GM19455 (cell line): ENCODE results near the gene TMEM161B.
A peak's percentile ranks its signal among the peaks of the same experiment; 100 is the strongest.
"Not testable (repeated sequence)": the region's sequence is repeated elsewhere in the genome, so short reads cannot be mapped to it uniquely, and the experiment has no call there.

ENCODE experiments used
- ATAC-seq: cut with Tn5 transposase; IDR thresholded peaks from one replicate; pipeline ENCODE4 v1.9.1; 2021; ENCODE audit not compliant: unreplicated experiment

The TMEM161B gene

DNA sequence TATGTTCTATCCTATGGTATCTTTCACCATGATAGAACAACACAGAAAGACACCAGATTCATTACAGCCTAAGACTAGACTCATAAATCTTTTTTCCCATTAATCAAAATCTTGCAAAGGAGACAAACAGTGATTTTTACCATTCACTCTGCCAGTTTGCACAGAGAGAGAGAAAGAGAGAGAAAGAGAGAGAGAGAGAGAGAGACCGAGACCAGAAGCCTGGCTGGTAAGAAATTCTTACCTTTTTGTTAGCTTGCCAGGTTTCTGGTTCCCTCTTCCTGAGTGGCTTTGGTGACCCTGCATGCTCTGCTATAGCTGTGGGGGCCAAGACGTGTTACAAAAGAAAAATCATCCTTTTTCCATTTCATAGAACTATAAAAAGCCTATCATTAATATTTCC lies 18.6 kb downstream of the TMEM161B start:
- no peak for ATAC-seq

DNA sequence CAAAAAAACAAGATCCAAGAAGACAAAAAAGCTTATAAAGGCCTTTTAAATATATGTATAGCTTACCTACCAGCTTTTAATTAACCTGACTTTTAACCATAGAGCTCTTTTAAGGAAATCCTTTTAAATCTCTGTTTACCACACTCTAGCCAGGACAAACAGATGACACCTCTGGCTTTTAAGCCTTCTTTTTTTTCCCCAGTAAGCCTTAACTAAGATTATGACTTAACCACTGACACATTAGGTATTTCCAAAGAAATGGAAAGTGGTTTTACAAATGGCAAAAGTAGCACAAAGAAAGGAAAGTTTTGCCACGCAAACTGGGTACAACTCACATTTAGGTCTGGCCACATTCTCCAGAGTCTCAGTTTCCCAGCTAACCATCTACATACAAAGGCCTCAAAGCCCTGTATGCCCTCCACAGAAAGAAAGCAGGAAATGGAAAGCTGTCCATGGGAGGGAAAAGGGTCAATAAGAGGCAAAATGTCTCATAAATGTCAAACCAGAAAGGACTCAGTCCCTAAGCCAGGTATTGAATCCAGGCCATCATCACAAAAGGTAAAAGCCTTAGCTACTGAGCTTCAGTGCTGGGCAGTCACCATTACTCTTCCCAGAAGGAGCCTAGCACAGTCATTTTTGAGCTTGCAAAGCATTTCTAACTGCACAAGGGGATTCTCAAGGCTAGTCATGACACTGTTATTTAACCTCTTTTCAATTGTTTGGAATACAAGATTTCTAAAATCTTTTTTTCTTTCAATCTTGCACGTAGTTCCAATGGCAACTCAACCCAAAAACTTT lies 19.7 kb downstream of the TMEM161B start:
- ATAC-seq = no peak

DNA sequence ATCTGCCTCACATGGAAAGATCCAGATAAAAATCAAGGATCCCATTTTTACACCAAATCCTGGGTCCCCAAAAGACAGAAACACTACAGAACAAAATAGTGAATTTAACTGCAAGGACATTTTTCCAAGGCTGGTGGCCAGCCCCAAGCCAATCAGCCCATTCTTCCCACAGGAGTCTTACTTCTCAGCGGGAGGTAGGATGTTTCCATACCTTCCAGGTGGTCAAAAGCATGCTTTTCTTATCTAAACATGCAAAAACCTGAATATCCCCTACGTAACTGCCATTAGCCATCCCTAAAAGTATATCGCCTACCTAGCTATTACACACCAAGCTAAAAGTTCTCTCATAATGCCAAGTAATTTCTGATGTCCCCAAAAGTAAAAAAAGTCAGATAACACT lies 20.6 kb downstream of the TMEM161B start:
- no peak for ATAC-seq

DNA sequence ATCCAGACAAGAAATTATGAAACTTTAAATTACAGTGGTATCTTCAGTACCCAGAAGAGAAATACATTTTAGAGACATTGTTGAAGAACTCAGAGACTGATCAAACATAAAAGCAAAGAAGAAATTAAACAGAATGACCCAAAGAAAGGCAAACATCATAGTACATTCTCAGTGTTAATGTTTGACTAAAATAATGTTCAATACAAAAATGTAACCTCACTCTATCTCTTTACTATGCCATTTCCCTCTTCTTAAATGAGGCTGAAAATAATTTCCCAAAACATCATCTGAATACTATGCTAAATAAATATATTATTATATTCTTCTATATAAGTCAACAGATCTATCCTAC lies 22.8 kb downstream of the TMEM161B start:
- no peak for ATAC-seq

DNA sequence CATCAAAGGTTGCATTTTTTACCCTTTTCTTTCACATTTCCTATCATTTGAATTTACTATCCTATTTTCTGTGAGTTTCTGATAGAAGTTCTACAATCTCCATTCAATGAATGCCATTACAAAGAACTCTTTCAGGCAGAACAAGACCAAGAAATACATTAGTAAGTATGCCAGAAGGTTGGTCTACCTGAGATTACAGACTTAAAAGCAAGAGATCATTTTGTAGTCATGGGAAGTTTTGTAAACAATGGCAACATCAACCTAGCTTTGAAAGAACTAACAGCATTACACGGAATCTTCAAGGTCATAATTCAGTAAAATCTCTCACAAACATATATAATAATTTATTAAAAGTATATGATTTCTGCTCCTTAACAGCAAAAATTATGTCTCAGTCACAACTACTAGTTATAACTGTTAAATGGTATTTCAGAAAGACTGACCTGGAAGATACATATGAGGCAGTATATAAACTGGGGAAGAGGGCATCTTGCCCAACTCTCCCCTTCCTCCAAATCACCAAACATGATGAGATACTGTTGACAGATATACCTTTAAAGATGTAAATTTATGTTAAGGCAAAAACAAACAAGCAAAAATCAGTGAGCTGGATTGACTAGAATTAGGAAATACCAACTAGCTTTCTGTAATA lies 23.3 kb downstream of the TMEM161B start:
- no peak for ATAC-seq

DNA sequence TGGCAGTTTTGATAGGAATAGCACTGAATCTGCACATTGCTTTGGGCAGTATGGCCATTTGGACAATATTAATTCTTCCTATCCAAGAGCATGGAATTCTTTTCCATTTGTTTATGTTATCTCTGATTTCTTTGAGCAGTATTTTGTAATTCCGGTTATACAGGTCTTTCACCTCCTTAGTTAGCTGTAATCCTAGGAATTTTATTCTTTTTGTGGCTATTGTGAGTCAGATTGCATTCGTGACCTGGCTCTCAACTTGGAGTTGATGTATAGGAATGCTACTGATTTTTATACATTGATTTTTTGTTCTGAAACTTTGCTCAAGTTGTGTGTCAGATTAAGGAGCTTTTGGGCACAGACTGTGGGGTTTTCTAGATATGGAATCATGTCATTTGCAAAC lies 24.0 kb downstream of the TMEM161B start:
- no peak for ATAC-seq

DNA sequence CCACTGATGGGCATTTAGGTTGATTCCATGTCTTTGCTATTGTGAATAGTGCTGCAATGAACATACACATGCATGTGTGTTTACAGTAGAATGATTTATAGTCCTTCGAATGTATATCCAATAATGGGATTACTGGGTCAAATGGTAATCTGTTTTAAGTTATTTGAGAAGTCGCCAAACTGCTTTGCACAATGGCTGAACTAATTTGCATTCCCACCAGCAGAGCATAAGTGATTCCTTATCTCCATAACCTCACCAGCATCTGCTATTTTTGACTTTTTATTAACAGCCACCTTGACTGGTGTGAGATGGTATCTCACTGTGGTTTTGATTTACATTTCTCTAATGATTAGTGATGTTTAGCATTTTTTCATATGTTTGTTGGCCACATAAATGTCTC lies 25.2 kb downstream of the TMEM161B start:
- not testable (repeated sequence) for ATAC-seq

DNA sequence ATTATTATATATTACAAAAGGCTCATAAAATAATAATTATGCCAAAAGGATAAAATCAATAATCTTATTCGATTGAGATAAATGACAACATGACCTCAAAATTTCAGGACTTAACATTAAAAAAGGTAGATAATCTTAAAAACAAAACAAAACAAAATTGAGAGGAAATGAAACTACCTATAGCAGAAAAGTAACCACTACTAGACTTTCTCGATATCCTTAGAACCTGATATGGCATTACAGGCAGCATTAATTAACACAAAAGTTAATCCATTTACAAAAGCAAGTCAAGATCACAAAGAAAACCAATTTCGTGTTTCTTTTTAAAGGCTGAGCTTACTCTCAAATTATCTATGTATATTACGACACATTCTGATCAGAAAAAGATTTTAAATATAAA lies 29.9 kb downstream of the TMEM161B start:
- ATAC-seq = no peak

DNA sequence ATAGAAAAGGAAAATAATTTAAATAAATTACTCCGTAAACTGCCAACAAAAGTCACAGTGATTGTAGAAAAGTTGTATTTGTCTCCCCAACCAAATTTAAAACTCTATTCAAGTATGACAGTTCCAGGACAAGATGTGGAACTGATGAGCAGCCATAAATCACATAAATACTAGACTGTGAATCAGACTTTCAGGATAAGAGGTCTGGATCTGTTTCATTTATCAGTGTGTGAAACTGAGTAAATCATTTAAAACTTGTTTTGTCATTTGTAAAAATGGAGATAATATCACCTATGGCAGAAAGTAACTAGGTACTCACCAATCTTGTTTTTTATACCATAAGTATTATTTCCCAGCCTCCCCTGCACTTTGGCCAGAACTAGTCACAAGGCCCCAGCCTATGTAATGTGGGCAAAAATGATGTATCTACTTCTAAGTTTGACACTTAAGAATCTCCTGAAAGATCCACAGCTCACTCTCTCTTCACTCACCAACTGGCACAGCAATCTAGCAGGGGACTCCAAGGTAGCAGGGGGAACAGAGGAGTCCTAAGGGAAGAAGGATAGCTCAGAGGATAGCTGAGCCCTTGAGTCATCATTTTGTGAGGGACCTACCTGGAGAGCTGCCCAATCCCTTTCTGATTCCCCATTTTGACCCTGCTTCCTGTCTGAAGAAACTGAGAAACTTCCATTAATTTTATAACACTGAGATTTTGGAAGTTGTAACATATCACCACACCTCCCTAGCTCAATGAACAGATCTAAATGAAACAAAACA lies 31.6 kb downstream of the TMEM161B start:
- ATAC-seq = no peak

DNA sequence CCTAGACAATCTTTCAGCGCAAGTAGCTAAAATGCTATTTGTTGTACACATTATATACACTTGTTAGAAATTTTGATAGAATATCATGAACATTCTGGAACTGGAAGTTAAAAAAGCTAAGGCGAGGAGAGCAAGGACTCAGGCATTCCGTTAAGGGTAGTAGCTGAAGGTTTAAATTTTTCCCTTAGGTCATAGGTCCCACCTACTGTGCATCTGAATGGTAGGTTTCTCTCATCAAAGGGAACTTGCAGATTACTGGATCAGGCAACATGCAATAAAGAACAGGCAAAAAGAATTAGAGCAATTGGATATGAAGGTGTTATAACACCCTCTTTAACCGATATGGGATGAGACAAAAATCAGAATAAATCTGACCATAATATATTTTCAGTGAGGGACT lies 32.8 kb downstream of the TMEM161B start:
- ATAC-seq = no peak

DNA sequence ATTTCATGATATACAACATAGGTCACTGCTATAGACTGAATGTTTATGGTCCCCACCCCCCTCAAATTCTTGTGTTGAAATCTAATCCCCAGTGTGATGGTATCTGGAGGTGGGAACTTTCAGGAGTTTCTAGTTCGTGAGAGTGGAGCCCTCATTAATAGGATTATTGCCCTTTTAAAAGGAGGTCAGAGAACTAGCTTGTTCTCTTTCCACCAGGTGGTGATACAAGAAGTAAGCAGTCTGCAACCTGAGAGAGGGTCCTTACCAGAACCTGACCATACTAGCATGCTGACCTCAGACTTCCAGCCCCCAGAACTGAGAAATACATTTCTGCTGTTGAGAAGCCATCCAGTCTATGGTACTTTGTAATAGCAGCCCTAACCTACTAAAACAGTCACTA lies 33.3 kb downstream of the TMEM161B start:
- no peak for ATAC-seq

DNA sequence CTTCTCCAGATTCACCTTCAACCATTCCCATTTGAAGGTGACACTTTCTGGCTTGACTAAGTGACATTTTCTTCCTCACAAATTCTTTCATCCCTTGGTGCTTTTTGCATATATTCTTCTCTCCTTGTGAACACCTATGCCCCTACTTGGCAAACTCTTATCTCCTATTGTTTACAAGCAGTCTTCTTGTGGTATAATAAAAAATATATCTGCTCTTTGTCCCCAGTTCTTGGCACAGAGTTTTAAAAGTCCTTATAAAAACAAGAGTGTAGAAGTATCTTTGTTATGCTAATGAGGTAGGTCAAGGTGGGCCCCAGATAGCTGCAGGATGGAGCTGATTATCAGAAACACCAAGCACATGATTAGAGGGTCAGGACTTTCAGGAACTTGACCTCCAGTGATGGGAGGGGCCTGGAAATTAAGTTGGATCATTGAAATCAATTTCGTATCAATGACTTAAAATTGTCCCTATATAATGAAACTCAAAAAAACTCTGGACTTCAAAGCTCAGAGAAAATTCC lies 38.0 kb downstream of the TMEM161B start:
- ATAC-seq = no peak

DNA sequence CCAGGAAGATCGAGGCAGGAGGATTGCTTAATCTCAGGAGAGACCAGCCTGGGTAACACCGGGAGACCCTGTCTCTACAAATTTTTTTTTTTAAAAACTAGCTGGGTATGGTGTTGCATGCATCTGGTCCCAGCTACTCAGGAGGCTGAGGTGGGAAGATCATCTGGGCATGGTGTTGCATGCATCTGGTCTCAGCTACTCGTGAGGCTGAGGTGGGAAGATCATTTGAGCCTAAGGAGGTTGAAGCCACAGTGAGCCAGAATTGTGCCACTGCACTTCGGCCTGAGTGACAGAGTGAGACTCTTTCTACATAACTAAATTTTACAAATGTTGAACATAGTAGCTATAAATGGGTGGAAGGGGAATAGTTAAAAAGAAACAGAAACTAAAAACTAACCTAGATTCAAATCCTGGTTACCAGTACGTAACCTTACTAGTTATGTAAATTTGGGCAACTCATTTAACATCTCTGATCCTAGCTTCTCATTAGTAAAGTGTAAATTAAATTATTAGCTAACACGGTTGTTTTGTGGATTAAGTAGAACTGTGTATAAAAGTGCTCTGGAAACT lies 41.7 kb downstream of the TMEM161B start:
- ATAC-seq = peak; percentile 74

DNA sequence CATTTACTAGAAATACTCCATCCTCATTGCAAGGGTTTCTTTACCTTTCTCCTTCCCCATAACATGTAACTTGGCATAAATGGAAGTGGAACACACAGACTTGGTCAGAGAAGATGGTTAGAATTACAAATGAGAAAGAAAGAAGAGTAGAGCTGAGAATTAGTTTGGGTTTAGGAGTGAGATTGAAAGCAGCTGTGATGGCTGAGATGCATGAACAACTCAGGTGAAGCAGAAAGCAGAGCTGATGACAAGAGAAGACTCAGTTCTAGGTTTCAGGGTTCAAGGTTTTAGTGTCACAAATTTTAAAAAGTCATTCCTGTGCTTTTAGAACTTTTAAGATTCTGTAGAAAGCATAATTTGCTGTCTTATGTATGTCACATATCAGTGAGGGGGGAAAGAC lies 54.0 kb downstream of the TMEM161B start:
- ATAC-seq = no peak

DNA sequence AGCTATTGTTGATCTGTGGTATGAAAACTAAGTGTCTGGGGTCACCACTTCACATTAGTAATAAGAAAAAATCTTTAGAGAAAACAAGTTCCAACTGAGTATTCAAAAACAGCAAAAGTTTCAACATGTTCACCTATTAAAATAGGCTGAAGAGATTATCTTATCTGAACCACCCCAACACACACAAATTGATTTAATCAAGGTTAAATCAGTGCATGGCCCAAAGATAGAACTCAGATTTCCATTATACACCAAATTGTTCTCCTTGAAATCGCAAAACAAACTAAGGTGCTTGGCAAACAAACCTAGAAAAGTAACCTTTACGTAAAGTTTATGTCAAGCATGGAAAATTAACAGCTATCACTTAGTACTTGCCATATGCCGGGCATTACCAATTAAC lies 61.1 kb downstream of the TMEM161B start:
- no peak for ATAC-seq

DNA sequence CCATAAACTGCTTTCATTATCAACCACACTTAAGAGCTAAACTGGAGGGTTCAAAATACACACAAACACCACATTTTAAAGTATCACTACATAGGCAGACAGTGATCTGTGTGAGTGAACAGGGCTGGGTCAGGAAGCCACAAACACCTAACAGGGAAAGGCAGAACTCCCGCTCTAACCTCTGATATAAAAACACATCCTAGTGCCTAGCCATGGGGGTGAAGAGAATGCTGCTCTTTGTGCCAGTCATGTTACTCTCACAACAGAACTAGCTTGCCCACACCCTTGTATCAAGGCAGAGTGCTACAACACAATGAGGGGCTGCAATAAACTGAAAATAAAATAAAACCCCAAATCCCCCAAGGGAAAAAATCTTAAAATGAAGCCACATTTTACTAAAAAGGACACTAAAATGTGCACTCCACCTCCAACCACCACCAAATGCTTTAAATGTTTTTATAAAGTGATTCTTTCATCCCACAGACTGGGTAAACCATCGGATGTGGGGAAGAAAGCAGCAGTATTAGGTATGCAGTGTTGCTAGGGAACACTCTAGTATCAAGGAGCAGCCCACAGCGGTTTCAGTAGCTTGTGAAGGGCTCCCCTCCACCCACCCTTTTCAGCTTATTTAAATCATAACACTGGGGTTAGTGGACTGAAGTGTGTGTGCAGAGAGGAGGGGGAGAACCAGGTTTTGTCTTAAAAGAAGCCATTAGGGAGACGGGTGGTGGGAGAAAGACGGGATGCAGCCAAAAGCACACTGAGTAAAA lies 64.5 kb downstream of the TMEM161B start:
- ATAC-seq = no peak

DNA sequence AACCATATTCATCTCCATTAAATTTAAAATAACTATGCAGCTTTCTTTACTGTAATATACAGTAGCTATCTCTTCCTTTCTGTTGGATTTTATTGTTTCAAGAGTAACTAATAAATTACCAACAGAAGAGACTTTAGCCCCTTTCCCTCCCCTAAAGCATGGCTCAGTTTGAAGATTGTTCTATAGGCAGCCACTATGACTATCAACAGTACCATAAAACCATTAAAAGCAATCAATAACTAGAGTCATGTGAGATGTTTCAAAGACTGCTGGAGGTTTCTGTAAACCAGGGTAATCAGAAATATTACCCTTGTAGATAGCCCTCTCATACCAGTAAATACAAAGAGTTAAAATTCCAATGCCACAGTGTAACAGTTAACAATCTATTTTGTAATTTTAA lies 73.0 kb downstream of the TMEM161B start:
- no peak for ATAC-seq

DNA sequence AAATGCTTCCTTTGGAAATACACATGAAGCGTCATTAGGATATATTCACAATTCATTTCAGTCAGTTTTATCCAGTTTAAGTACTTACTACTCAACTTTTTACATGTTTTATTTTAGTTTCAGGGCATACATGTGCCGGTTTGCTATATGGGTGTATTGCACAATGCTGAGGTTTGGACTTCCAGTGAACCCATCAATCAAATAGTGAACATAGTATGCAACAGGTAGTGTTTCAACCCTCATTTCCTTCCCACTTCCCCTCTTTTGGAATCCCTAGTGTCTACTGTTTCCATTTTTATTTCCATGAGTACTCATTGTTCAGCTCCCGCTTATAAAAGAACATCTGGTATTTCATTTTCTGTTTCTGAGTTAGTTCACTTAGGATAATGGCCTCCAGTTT lies 74.7 kb downstream of the TMEM161B start:
- ATAC-seq = no peak

DNA sequence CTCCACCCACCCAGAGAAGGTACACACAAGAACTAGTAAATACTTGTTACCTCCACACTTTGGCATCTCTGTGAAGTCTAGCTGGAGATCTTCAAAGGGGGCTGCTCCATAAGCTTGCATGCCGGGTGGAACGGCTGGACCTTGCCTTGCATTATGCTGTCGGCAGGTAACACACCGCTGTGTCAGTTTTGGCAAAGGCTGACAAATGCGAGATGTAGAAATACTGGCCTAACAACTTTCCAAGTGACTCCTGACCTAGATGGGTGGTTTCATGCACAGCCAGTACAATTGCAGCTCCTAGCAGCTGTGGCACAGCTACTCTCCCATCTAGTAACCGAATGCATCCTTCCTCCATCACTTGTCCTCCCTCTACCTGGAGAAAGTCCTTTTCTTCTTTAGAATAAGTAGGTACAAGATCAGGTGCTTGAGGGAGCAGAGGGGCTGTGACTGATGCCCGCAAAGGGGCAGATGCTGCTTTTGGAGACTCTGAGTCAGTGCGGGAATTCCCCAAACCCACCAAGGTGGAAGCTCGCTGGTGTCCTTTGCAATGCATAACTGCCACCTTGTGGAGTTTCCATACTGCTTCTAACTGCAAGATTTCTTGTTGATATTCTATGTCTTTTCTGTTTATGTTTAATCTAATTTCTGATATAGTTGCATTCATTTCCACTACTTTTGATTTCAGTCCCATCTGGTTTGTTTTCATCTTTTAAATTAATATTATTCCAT lies 78.4 kb downstream of the TMEM161B start:
- no peak for ATAC-seq

DNA sequence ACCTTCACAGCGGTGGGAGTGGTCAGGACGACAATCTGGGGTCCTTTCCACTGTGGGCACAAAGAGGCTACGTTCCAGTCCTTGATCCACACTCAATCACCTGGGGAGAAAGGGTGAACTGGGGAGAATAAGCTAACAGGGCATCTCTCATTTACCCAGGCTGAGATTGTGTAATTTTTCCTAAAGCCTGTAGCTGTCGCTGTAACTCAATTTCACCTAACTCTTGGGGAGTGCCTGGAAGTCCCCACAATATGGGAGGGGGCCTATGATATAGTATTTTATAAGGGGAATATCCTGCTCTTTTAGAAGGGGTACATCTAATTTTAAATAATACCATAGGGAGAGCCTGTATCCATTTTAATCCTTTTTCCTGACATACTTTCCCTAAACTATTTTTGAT lies 79.2 kb downstream of the TMEM161B start:
- not testable (repeated sequence) for ATAC-seq
